Osteoblast (primary cell): Measurements from ENCODE around the gene CCNA2. TPM values are rescaled to one million over a fixed set of nuclear protein-coding genes. Genes with fewer than 3 reads are reported as not detected.

ENCODE experiments used
- DNase-seq: peaks from one replicate; pipeline ENCODE4 v3.0.0; 2011; ENCODE audit warnings: low spot score, mixed read lengths; ENCODE audit not compliant: insufficient read length; ENCODE audit errors: missing footprints
- H2AFZ ChIP-seq: 2 replicates; pipeline ENCODE4 v1.6.0; 2011; ENCODE audit warnings: mild to moderate bottlenecking, low read length
- H3K27ac ChIP-seq: 2 replicates; pipeline ENCODE4 v1.5.1; 2011; ENCODE audit warnings: mild to moderate bottlenecking, low read depth, low read length, moderate library complexity
- H3K27me3 ChIP-seq: 2 replicates; pipeline ENCODE4 v1.6.0; 2012; ENCODE audit warnings: mild to moderate bottlenecking, control low read depth, inconsistent platforms, low read length, moderate library complexity; ENCODE audit not compliant: insufficient read depth
- H3K36me3 ChIP-seq: 2 replicates; pipeline ENCODE4 v1.5.1; 2011; ENCODE audit warnings: mild to moderate bottlenecking, low read length, control low read depth, moderate library complexity; ENCODE audit not compliant: insufficient read depth
- H3K4me1 ChIP-seq: 2 replicates; pipeline ENCODE4 v1.5.1; 2011; ENCODE audit warnings: mild to moderate bottlenecking, low read length, control low read depth, moderate library complexity; ENCODE audit not compliant: insufficient read depth
- H3K4me2 ChIP-seq: 2 replicates; pipeline ENCODE4 v1.6.0; 2011; ENCODE audit warnings: mild to moderate bottlenecking, low read length; ENCODE audit not compliant: insufficient read depth
- H3K4me3 ChIP-seq: fragments of 200-600 bp; sonication (generic); 3 replicates; pipeline ENCODE4 v1.5.1; 2012; ENCODE audit warnings: mild to moderate bottlenecking, low read length, inconsistent platforms; ENCODE audit not compliant: insufficient read depth
- H3K79me2 ChIP-seq: 2 replicates; pipeline ENCODE4 v1.6.0; 2012; ENCODE audit warnings: mild to moderate bottlenecking, low read length, control low read depth, inconsistent platforms; ENCODE audit not compliant: insufficient read depth
- H3K9me3 ChIP-seq: 2 replicates; pipeline ENCODE4 v1.5.1; 2011; ENCODE audit warnings: low read depth, low read length, control low read depth
- H4K20me1 ChIP-seq: 2 replicates; pipeline ENCODE4 v1.6.0; 2012; ENCODE audit warnings: mild to moderate bottlenecking, low read length, control low read depth; ENCODE audit not compliant: insufficient read depth
- total RNA-seq: library from RNA; depleted of rRNA; stranded (reverse); fragments of >200 nt; gene quantifications from 2 replicates; pipeline ENCODE4 v1.2.3, GENCODE V29; 2012
- TF ChIP-seq, protein P1 (sequence below): IDR thresholded peaks from 2 replicates; pipeline ENCODE4 v1.5.1; 2011; ENCODE audit warnings: mild to moderate bottlenecking, low read depth, low read length, moderate library complexity; ENCODE audit errors: extremely low read depth

Gene CCNA2
- total RNA-seq, result 8.0 and 8.7 TPM in 2 replicates

DNA sequence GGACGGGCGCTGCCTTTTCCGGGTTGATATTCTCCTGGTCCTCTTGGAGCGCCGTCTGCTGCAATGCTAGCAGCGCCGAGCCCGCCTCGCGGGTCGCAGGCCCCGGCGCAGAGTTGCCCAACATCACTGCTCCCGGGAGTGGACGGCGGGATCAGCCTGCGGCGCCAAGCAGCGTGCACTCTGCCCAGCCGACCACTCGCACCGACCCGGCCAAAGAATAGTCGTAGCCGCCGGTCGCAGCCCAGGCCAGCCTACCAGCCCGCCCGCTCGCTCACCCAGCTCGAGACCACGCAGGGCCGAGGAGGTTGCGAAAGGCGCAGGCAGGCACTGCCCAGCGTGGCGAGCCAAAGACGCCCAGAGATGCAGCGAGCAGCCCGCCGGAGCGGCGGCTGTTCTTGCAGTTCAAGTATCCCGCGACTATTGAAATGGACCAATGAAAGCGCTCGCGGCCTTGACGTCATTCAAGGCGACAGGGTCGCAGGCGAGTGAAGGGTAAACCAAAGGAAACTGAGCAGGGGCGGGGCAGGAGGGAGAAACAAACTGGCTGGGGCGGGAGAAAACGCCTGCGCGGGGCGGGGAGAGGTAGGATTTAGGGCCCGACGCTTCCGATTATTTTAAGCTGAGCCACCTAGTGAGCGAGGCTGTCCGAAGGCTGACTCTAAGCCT is at the start of gene CCNA2:
Gene CCNA2, minus strand, starts transcription at position 379 of the 666 bp plus-strand sequence. Its CDS starts 255 bp downstream, at position 124.
- H3K36me3 ChIP-seq, result peaks cover 19% of the 10 kb centered on the region
- H3K27ac ChIP-seq, result peak within 1 kb of the TSS; percentile 78
- H4K20me1 ChIP-seq, result no peaks in the 10 kb centered on the region
- TF ChIP-seq, protein P1, sequence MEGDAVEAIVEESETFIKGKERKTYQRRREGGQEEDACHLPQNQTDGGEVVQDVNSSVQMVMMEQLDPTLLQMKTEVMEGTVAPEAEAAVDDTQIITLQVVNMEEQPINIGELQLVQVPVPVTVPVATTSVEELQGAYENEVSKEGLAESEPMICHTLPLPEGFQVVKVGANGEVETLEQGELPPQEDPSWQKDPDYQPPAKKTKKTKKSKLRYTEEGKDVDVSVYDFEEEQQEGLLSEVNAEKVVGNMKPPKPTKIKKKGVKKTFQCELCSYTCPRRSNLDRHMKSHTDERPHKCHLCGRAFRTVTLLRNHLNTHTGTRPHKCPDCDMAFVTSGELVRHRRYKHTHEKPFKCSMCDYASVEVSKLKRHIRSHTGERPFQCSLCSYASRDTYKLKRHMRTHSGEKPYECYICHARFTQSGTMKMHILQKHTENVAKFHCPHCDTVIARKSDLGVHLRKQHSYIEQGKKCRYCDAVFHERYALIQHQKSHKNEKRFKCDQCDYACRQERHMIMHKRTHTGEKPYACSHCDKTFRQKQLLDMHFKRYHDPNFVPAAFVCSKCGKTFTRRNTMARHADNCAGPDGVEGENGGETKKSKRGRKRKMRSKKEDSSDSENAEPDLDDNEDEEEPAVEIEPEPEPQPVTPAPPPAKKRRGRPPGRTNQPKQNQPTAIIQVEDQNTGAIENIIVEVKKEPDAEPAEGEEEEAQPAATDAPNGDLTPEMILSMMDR, result no peak
- H3K4me2 ChIP-seq, result peak within 1 kb of the TSS; percentile 93
- H3K9me3 ChIP-seq, result no peaks in the 10 kb centered on the region
- peak within 1 kb of the TSS; percentile 84 for H3K4me3 ChIP-seq
- DNase-seq, result peak; percentile 96
- peaks cover 34% of the 10 kb centered on the region for H3K79me2 ChIP-seq
- H3K4me1 ChIP-seq, result peaks cover 37% of the 10 kb centered on the region
- peak within 1 kb of the TSS; percentile 88 for H2AFZ ChIP-seq
- no peaks in the 10 kb centered on the region for H3K27me3 ChIP-seq

DNA sequence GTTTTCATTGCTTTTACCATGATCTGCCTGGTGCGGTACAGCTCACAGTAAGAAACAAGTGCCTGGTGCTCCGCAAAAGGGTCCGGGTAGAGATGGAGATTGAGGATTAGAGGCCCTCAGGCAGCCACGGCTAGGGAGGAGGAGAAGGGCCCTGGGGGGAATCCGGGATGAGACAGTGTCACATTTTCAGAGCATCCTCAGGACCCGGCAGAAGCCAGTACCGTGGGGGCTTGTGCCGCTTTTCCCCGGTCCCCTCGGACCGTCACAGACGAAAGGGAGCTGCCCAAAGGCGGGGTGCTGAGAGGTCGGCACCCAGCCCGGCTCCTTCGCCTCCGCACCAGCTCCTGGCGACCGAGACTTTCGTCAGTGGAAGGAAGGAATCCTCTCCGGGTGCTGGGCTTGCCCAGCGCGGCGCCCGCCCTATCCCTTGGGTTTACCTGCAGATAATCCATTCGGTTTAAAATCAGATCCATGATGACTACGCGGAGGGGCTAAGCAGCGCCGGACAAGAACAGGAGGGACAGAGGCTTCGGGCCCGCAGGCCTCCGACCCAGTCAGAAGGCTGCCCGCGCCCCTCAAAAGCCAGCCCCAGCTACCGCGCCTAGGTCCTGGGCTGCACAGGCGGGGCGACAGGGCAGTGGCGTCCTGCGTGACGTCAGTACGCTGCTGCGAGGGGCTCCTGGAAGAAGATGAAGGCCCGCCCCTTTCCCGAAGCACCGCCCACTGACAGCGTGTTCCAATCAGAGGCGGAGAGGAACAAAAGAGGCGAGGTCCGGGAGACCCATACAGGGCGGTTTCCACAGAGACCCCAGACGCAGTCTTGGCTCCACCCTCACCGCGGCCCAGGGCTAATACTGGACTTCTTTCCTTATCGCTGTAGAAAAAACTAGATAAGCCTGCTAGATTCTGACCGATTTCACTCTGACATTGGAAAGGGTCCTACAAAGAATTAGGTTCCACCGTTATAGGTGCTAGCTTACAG is 46.4 kb upstream of the CCNA2 start, which contains the start of gene BBS7:
Gene BBS7, minus strand, starts transcription at position 634 of the 982 bp plus-strand sequence. Its CDS starts 161 bp downstream, at position 473.
- TF ChIP-seq, protein P1, result no peak

DNA sequence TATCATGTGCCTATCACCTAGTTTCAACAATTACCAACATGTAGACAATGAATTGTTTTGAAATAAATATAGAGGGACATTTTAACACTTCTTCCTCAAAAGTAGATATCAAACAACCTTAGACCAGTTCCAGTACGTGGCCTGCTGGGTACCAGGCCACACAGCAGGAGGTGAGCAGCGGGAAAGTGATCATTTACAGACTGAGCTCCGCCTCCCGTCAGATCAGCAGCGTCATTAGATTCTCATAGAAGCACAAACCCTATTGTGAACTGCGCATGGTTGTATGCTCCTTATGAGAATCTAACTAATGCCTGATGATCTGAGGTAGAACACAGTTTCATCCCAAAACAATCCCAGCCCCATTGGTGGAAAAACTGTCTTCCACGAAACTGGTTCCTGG is 40.1 kb upstream of the CCNA2 start:
- H3K36me3 ChIP-seq, result peaks cover 41% of the 10 kb centered on the region
- H3K4me2 ChIP-seq, result no peak overlapping the region
- no peak overlapping the region for H2AFZ ChIP-seq
- DNase-seq, result no peak
- no peaks in the 10 kb centered on the region for H4K20me1 ChIP-seq
- H3K4me3 ChIP-seq, result no peak overlapping the region
- peaks cover 2% of the 10 kb centered on the region for H3K79me2 ChIP-seq
- H3K9me3 ChIP-seq, result no peaks in the 10 kb centered on the region
- H3K27ac ChIP-seq, result no peak overlapping the region
- TF ChIP-seq, protein P1, result no peak
- H3K4me1 ChIP-seq, result peaks cover under 1% of the 10 kb centered on the region
- H3K27me3 ChIP-seq, result no peaks in the 10 kb centered on the region

More for the DNA sequence above, 46.4 kb upstream of the CCNA2 start, which contains the start of gene BBS7:
- peaks cover 9% of the 10 kb centered on the region for H3K4me1 ChIP-seq
- H3K36me3 ChIP-seq, result peaks cover 18% of the 10 kb centered on the region
- DNase-seq, result peak; percentile 93
- no peaks in the 10 kb centered on the region for H3K27me3 ChIP-seq
- peak within 1 kb of the TSS; percentile 90 for H3K4me3 ChIP-seq
- H3K79me2 ChIP-seq, result peaks cover 14% of the 10 kb centered on the region
- H3K27ac ChIP-seq, result peak within 1 kb of the TSS; percentile 78
- no peaks in the 10 kb centered on the region for H4K20me1 ChIP-seq
- no peaks in the 10 kb centered on the region for H3K9me3 ChIP-seq
- H3K4me2 ChIP-seq, result peak within 1 kb of the TSS; percentile 87
- peak within 1 kb of the TSS; percentile 97 for H2AFZ ChIP-seq
